A549 (cell line): ENCODE results near the gene COL19A1. TPM values are rescaled to one million over a fixed set of nuclear protein-coding genes. Genes with fewer than 3 reads are reported as not detected.

Source experiments
- ATAC-seq, 2 experiments: fragments of 200-7000 bp in 1 of 2; fragments of >200 bp in 1 of 2; cut with Nextera tagmentation in 1 of 2; cut with Tn5 transposase in 1 of 2; 3 replicates each; pipeline versions ENCODE4 v1.8.0 to v1.9.1; 2018 to 2020; ENCODE audit warnings: mild to moderate bottlenecking in 1 of 2, moderate library complexity in 1 of 2
- CTCF ChIA-PET: fragments of 300-600 bp; sonication (Branson Sonifier 250); formaldehyde crosslinking; extraction: SDS; loops from one replicate; lab custom pipeline; 2021; ENCODE audit warnings: antibody characterized with exemption, inconsistent platforms; lab: Yijun Ruan, JAX
- POLR2A ChIA-PET: fragments of 350-600 bp; formaldehyde crosslinking; extraction: SDS; loops from one replicate; lab custom pipeline; 2021; ENCODE audit warnings: antibody characterized with exemption, inconsistent platforms; lab: Yijun Ruan, JAX
- DNase-seq, 2 experiments: peaks; one replicate each; pipeline versions ENCODE4 v3.0.0 to v3.0.0-alpha.2; 2011 to 2016; ENCODE audit warnings: low read depth in 1 of 2, low spot score in 1 of 2
- FAIRE-seq: peaks from 2 replicates; lab custom pipeline; 2011; peaks lifted over from hg19 to GRCh38; lab: Jason Lieb, UNC
- H3K27ac ChIP-seq, 2 experiments: fragments of >200 bp; sonication (Bioruptor Twin); formaldehyde crosslinking; 3 replicates each; pipeline ENCODE4 v1.5.1; 2016 to 2017
- H3K4me1 ChIP-seq: fragments of >200 bp; sonication (Bioruptor Twin); formaldehyde crosslinking; 3 replicates; pipeline ENCODE4 v1.6.1; 2016
- H3K4me2 ChIP-seq: fragments of >200 bp; sonication (Bioruptor Twin); formaldehyde crosslinking; 3 replicates; pipeline ENCODE4 v1.6.1; 2016
- H3K4me3 ChIP-seq: fragments of >200 bp; sonication (Bioruptor Twin); formaldehyde crosslinking; 3 replicates; pipeline ENCODE4 v1.5.1; 2016
- H3K9me3 ChIP-seq: fragments of >200 bp; sonication (Bioruptor Twin); formaldehyde crosslinking; 3 replicates; pipeline ENCODE4 v1.6.1; 2016
- BCL3 ChIP-seq: fragments of >200 bp; sonication (Bioruptor Twin); formaldehyde crosslinking; IDR thresholded peaks from 3 replicates; pipeline ENCODE4 v1.6.1; 2016
- CBX8 ChIP-seq: fragments of 200-600 bp; sonication (generic); IDR thresholded peaks from 2 replicates; pipeline ENCODE4 v1.6.1; 2016
- CHD4 ChIP-seq: fragments of 200-600 bp; sonication (generic); IDR thresholded peaks from 2 replicates; pipeline ENCODE4 v1.6.1; 2016; ENCODE audit warnings: antibody characterized with exemption, mild to moderate bottlenecking, borderline replicate concordance
- CTCF ChIP-seq: fragments of >200 bp; sonication (Bioruptor Twin); formaldehyde crosslinking; IDR thresholded peaks from 3 replicates; pipeline ENCODE4 v1.5.1; 2016
- ELK1 ChIP-seq: fragments of 150-350 bp; IDR thresholded peaks from 2 replicates; pipeline ENCODE4 v1.6.1; 2014; ENCODE audit warnings: low read depth, mild to moderate bottlenecking, low read length
- EP300 ChIP-seq, 2 experiments: fragments of >200 bp; sonication (Bioruptor Twin); formaldehyde crosslinking; IDR thresholded peaks; 2 replicates in 1 of 2; 3 replicates in 1 of 2; pipeline ENCODE4 v1.6.1; 2016 to 2017
- FOSB ChIP-seq: fragments of 250-450 bp; sonication (Bioruptor Pico); IDR thresholded peaks from 2 replicates; pipeline ENCODE4 v1.5.0; 2020; ENCODE audit warnings: mild to moderate bottlenecking, moderate library complexity
- FOSL2 ChIP-seq, 2 experiments: fragments of 450-650 bp in 1 of 2; fragments of >200 bp in 1 of 2; sonication (Bioruptor Twin) in 1 of 2; formaldehyde crosslinking; IDR thresholded peaks; 2 replicates each; pipeline versions ENCODE4 v1.5.0 to v1.6.1; 2016 to 2020; ENCODE audit warnings: mild to moderate bottlenecking in 1 of 2, moderate library complexity in 1 of 2
- FOXS1 ChIP-seq: fragments of 250-450 bp; sonication (Bioruptor Pico); IDR thresholded peaks from 2 replicates; pipeline ENCODE4 v1.5.0; 2020; ENCODE audit warnings: mild to moderate bottlenecking, moderate library complexity
- HOXB5 ChIP-seq: fragments of 250-450 bp; sonication (Bioruptor Pico); IDR thresholded peaks from 2 replicates; pipeline ENCODE4 v1.5.0; 2020; ENCODE audit warnings: mild to moderate bottlenecking, moderate library complexity
- JUN ChIP-seq, 2 experiments: fragments of >200 bp; sonication (Bioruptor Twin); formaldehyde crosslinking; IDR thresholded peaks; 2 replicates in 1 of 2; 3 replicates in 1 of 2; pipeline ENCODE4 v1.6.1; 2016 to 2017
- JUNB ChIP-seq: fragments of >200 bp; sonication (Bioruptor Twin); formaldehyde crosslinking; IDR thresholded peaks from 2 replicates; pipeline ENCODE4 v1.6.1; 2016
- KDM5A ChIP-seq: fragments of 200-600 bp; sonication (generic); IDR thresholded peaks from 2 replicates; pipeline ENCODE4 v1.6.1; 2016; ENCODE audit warnings: antibody characterized with exemption, mild to moderate bottlenecking
- MAX ChIP-seq: IDR thresholded peaks from 2 replicates; pipeline ENCODE4 v1.6.1; 2012
- NFE2L2 ChIP-seq: fragments of 150-350 bp; conservative IDR thresholded peaks from 2 replicates; pipeline ENCODE4 v1.6.1; 2014; ENCODE audit warnings: low read length
- POLR2A ChIP-seq: IDR thresholded peaks from 2 replicates; pipeline ENCODE4 v1.6.1; 2012; ENCODE audit warnings: mild to moderate bottlenecking, low read length
- RCOR1 ChIP-seq: fragments of 150-350 bp; IDR thresholded peaks from 2 replicates; pipeline ENCODE4 v1.6.1; 2014; ENCODE audit warnings: antibody characterized with exemption, low read length, low read depth
- REST ChIP-seq: fragments of 200-600 bp; sonication (generic); IDR thresholded peaks from 2 replicates; pipeline ENCODE4 v1.6.1; 2016; ENCODE audit warnings: antibody characterized with exemption, mild to moderate bottlenecking, moderate library complexity
- USF2 ChIP-seq: fragments of 450-650 bp; IDR thresholded peaks from 2 replicates; pipeline ENCODE4 v1.6.1; 2014; ENCODE audit warnings: antibody characterized with exemption
- ZC3H11A ChIP-seq: fragments of 450-650 bp; IDR thresholded peaks from 2 replicates; pipeline ENCODE4 v1.6.1; 2014; ENCODE audit warnings: antibody characterized with exemption, mild to moderate bottlenecking
- WGBS: methylation state at CpG from one replicate; pipeline ENCODE4 v1.1.6; 2017; ENCODE audit errors: missing lambda C conversion rate; 5-methylcytosine and 5-hydroxymethylcytosine counted together
- polyA plus RNA-seq, 4 experiments: library from polyadenylated mRNA; depleted of rRNA in 3 of 4; stranded (reverse); fragments of >200 nt; fragmentation: RNase III in 1 of 4; extraction: RNeasy Plus Mini Kit Qiagen cat#74134 plus additional on column Dnase treatment in 1 of 4; gene quantifications; 2 replicates in 3 of 4; 3 replicates in 1 of 4; pipeline ENCODE4 v1.2.3, GENCODE V29; 2011 to 2017

COL19A1 gene
- polyA plus RNA-seq, 2 of the 4 experiments (the other 2 are of a cell fraction), result not detected

GRCh38 chr6:70099732-70100131, 233.4 kb downstream of the COL19A1 start:
- TF ChIP-seq ZC3H11A (no peak), BCL3 (no peak), JUNB (no peak), ELK1 (no peak), HOXB5 (CRISPR knock-in tag) (no peak), KDM5A (no peak), POLR2A (no peak), FOXS1 (CRISPR knock-in tag) (no peak), NFE2L2 (no peak), RCOR1 (no peak), CHD4 (no peak), CBX8 (no peak), FOSL2 (IDR thresholded peaks at IDR 0.05) (no peak), FOSL2 (CRISPR knock-in tag; IDR thresholded peaks at IDR 0.05) (no peak), USF2 (no peak), MAX (no peak), JUN (IDR thresholded peaks at IDR 0.05) (no peak)
- POLR2A ChIA-PET, result no interaction called here
- CTCF ChIA-PET, result no interaction called here
- DNase-seq (no peak), ATAC-seq (no peak), FAIRE-seq (no peak)
- WGBS, result 20% methylated on average over 3 of the region's 3 CpGs
- Histone ChIP-seq H3K27ac (no peak overlapping the region), H3K4me2 (no peak overlapping the region), H3K4me1 (no peaks in the 10 kb centered on the region), H3K9me3 (no peaks in the 10 kb centered on the region), H3K4me3 (no peak overlapping the region)

GRCh38 chr6:70103798-70104197, 237.4 kb downstream of the COL19A1 start:
- Histone ChIP-seq H3K4me2 (no peak overlapping the region), H3K9me3 (no peaks in the 10 kb centered on the region), H3K4me1 (no peaks in the 10 kb centered on the region), H3K27ac (no peak overlapping the region), H3K4me3 (no peak overlapping the region)
- 32% methylated on average over 1 of the region's 1 CpG for WGBS
- FAIRE-seq, result no peak
- ChIA-PET CTCF (interaction anchor here (0.9 to 1.3 kb wide), 2 partner anchors 13 to 1465 kb away, joined by 3 read pairs; no protein-coding TSS in a partner anchor), POLR2A (no interaction called here)
- ATAC-seq, result no peak
- TF ChIP-seq EP300 (IDR thresholded peaks at IDR 0.05), result no peak
- TF ChIP-seq FOSB (CRISPR knock-in tag), result no peak
- peak; percentile 21 for TF ChIP-seq CTCF
- no peak for TF ChIP-seq REST
- peak in 1 of 2 experiments; percentile 2 for DNase-seq
